GM19025 (cell line): ENCODE measurements around the gene VSX1.

Experiments used
- ATAC-seq: cut with Tn5 transposase; IDR thresholded peaks from one replicate; pipeline ENCODE4 v1.9.1; 2021; ENCODE audit warnings: mild to moderate bottlenecking, low read depth, moderate library complexity; ENCODE audit not compliant: unreplicated experiment

The VSX1 gene

DNA sequence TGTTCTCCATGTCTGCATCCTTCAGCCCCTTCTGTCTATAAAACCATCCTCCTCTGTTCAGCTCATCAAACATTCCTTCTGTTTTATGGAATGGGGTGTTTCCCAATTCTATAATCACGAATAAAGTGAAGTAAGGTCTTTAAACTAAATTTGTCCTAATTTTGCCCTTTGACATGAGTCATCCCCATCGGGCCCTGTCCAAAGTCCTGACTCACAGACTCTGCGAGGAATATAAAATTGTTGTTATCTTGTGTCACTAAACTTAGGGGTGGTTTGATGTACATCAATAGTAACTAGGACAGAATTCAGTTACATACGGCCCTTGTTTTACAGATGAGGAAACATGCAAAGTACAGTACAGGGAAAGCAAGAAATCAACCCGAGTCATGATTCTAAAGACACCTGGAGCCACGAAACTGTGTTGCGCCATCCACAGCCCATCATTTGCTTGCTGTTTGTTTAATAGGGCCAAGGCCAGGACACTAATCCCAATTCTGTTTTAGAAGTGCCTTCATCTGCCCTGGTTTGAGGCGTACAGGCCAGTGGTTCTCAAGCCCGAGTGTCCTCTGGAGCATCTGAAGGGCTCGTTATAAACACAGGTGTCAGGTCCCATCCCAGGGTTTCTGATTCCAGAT is 26.8 kb downstream of the VSX1 start:
- ATAC-seq: no peak

DNA sequence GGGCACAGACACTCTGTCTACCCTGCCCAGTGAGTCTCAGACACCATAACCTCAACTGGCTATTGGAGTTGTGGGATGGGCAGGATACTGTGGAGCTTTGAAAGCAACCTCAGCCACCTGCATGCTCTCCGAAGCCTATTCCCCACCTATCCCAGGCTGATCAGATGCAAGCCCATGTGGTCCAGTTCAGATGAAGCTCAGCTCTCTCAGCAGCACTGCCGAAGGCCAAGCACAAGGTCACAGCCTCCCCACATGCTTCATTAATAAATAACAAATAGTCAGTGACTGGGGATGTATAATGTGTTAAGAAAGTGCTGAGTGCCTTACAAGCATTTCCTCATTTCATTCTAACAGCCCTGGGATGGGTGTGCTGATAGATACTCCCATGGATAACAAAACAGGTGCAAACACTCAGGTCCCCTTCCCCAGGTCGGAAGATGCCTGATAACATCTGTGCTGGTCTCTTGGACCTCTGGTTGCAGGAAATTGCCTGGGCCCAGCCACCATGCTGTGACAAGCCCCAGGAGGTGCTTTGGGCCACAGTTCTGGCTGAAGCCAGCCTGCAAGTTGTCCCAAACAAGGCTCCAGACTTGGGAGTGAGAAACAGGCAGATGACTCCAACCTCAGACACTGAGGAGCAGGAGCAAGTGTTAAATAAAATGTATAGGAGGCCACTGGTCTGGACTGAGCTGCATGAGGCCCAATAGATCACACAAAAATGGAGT is 27.7 kb downstream of the VSX1 start:
- ATAC-seq: no peak

DNA sequence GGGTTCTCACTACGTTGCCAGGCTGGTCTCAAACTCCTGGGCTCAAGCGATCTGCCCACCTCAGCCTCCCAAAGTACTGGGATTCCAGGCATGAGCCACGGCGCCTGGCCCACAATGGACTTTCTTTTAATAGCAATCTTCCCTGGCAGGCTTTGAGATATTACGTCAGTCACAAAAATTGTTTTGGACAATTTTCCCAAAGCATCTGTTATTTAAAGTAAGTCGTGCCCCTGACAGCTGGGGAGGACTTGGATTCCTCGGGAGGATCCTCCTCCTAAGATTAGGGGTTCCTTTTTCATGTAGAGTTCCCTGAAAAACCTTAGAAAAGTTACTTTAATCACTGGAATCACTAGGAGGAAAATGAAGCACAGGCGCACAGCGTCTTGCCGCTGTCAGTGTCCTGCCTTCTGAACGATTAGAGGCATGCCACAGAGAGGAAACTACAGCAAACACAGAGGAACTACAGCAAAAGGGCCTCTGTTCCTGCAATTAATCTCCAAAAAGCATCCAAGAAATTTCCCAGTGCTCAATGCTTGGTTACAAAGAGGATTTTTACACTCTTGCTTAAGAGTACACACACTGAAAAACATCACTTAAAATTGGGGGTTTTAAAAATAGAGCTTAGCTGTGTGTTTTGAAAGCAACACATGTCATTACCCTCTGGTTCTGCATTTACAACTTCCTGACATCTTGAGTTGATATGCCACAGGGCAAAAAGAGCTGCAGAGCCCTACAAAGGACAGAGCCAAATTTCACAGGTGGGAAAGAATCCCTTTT is 28.5 kb downstream of the VSX1 start:
- no peak for ATAC-seq

DNA sequence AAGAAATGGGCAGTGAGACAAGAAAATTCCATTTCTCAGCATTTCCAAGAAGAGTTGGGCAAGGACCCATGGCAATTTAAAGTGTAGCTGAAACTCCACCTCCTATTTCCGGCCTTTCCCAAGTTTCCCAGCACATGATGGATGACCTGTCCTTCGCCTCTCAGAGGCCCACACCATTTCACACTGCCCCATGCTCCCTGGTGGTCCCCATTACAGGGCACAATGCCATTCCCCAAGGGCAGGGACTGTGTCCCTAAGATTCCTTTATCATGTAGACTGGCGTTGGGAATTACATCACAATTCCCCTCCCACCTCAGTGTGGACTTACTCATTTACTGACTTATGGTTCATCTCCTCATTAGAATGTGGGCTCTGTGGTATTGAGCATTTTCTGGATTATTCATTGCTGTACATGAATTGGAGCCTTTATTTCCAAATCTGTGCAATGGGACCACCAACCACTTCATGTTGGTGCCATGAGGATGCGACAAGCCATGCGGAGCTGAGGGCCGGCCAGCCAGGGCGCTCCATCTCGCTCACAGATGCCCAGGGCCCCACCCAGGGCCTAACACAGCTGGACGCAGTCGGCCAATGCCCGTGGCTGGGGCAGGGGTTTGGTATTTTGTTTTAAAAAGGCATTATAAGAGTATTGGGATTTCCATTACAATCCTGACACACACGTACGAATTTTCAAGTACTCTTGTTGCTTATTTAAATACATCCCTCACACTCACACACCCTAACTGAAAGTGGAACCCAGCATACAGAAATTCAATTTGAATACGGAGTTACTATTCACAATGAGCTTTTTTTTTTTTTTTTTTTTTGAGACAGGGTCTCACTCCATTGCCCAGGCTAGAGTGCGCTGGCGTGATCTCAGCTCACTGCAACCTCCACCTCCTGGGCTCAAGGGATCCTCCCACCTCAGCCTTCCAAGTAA is 29.4 kb downstream of the VSX1 start:
- no peak for ATAC-seq

DNA sequence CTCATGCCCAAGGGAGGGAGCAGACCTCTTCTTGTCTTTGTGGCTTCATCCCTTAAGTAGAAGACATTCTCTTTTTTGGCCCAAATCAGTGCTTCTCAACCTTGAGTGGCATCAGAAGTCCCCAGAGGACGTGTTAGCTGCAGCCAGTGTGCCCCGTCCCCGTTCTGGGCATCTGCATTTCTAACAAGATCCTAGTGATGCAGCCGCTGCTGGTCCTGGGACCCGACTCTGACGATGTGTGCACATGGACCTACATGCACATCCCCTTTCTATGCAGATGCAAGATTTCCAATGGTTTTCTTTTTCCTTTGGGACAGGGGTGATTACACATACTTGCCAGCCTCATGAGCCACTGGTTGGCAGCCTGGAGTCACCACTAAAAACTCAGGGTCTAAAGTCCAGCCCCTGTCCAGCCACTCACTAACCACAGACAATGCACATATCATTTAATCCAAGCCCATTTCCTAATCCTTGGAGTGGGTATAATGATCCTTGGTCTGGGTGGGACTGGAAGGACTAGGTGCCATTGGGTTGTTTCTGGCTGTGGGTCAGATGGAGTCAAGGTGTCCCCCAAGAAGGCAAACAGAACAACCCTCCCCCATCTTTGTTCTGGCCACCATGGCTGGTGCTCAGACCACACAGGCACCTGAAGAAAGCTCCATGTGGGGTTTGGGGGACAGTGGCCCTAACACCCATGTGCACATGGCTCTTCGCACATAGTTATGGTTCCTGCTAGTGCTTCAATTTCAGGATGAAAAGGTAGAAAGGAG is 30.4 kb downstream of the VSX1 start:
- ATAC-seq: no peak

DNA sequence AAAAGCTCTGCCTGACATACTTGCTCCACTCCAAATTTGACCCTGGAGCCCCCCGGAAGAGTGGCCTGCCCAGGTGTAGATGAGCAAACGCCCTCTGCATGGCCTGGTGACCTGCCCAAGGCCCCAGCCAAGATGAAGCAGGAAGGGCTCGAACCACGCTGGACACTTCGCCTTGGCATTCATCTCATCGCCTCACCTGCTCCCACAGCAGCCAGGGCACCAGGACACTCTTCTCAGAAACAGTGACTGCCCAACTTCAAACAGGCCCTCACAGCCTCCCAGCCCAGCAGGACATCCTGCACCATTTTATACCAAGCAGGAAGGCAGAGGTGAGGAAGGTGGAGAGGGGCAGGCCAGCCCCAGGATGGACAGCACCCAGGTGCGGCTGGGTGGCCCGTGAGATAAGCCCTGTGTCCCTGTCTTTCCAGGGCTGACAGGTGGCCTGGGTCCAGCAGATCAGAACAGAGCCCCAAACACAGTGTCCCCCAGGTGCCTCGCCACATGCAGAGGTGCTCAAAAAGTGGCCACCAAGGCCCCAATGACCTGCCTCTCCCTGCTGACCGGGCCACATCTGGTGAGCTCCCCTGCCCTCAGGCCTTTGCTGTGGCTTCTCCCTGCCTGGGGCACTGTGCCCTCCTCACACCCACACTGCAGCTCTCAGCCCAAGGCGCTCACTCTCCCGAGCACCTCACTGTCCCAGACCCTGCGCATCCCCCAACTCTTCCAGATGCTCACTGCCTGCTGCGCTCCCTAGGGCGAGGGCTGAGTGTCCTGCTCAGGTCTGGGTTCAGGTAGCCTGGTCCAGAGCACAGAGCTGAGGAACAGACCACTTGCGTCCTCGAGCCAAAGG is 31.2 kb downstream of the VSX1 start:
- no peak for ATAC-seq

DNA sequence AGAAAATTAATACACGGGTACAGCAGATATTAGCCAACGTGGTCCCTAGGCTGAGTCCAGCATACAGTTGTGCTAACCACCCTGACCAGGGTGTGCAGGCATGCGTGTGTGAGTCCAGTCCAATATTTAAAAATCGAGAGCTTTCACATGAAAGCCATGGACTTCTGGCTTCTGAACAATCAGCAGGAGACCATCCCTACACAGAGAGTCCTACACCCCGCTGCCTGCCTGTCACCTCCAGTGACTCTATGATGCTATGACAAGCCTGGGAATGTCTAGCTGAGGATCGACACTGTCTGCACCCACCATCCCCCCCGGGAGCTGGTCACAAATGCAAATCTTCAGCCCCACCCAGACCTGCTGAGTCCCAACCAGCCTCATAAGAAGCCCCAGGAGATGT is 31.9 kb downstream of the VSX1 start:
- ATAC-seq: no peak

DNA sequence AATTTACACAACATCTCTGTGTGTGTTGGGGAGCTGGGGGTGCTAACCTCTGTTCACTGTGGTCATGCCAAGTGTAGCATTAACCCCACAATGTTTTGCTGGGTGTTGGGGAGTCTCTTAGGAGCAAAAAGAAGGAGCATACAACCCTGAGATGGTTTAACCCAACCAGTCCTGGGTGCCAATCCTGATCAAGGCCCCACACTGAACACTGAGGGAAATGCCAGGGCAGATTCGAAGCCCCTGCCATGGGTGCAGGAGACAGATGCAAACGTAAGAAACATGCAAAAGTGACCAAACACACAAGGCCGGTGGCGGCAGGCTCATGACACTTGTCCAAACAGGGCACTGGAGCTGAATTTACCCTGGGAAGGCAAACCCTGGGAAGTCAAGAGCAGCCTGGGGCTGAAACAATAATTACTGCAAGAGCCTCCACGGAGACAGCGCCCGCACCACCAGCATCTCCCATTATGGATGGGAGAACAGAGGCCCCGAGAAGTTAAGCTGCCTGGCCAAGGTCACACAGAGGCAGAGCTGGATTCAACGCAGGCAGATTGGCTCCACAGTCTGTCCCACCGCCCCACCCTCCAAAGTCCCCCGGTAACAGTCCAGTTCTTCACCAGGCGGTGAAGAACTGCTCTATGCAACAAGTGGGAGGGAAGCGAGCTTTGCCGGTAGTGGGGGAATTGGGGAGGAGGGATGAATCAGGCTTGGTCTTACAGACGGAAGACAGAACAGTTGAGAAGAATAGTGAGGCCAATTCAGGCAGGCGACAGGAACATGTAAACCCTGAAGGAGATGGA is 32.5 kb downstream of the VSX1 start:
- no peak for ATAC-seq

DNA sequence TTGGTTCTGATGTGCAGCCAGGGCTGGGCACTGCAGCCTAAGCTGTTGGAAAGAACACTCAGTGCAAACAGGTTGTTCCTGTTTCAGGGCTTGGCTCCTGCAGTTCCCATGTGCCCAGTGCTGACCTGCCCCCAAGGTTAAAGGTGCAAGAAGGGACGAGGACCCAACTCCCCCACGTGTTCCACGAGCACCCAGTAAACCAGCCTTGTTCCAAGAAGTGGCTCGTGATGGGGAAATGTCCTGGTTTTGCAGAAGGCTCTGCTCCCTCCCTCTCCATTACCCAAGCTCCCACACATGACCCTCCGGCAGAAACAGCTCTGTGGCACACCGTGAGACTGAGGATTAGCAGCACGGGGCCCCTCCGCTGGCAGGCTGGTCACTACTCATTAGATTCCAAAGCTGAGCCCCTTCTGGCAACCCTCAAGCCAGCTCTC is 33.4 kb downstream of the VSX1 start:
- no peak for ATAC-seq

DNA sequence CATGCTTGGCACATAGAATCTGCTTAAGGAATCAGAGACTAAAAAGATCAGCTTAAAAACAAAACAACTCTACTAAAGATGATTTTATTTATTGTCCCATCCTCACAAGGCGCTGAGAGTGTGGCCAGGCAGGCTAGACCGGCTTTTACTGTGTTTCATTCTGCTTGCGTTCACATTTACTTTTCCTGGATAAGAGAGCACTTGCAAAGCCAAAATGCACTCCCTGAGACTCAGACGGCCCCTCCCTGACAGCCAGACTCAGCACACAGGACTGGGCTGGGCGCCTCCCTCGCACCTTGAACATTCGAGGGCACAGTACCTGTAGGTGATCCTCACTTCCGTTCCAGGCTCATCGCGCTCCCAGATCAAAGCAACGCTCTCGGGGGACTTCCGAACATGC is 34.2 kb downstream of the VSX1 start:
- no peak for ATAC-seq

DNA sequence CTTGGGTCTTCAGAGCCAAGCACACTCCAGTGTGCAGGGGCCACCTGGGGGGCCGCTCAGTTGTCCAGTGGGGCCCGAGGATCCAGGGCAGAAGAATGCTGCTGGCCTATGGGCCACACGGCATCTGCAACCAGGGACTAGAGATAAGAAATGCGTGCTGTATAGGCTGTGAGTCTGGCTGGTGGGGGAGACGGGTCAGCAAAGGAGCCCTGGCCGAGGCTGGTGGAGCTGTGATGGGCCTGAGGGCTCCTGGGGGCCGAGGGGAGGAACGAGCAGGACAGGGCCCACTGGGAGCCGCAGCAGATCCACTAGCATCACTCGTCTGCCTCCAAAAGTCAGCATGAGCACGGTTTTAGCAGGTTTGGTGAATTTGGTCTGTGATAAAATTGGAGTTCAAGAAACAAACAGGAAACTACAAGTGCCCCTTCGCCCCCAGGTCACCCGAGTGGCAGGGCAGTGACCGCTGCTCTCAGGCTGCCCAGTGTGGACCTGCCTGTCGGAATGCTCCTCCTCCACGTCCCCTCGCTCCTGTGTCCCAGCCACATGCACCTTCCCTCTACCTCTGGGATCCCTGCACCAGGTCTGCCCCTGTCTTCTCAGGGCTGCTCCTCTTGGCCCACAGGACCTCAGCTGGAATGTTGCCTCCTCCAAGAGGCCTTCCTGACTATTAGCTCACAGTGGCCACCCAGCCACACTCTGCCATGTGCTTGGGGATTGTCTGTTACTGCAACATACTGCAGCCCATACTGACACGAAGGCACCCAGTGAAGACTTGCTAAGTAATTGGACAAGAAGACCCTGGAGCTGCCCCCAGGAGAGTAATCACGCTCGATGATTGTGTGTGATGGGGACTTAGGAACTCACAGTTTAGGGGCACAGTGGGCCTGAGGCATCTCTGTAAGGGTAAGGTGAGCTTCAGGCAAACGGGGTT is 34.9 kb downstream of the VSX1 start:
- no peak for ATAC-seq

DNA sequence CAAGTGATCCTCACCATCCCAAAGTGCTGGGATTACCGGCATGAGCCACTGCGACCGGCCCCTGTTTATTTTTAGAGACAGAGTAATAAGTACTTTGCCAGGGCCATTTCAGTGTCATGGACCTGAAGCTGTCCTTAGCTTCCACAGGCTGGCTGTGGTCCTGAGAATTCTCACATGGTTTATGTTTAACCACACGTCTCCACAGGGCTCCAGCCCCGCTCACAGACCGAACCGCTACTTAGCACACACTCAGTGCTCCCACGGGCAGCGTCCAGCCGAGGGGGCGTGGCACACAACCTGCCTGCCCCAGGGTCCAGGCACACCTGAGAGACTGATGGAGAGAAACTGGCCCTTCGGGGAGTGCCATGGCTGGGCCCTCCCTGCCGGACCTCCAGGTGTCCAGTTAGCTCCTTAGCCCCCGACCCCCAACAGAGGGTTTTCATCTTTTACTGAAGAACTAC is 35.7 kb downstream of the VSX1 start:
- no peak for ATAC-seq

DNA sequence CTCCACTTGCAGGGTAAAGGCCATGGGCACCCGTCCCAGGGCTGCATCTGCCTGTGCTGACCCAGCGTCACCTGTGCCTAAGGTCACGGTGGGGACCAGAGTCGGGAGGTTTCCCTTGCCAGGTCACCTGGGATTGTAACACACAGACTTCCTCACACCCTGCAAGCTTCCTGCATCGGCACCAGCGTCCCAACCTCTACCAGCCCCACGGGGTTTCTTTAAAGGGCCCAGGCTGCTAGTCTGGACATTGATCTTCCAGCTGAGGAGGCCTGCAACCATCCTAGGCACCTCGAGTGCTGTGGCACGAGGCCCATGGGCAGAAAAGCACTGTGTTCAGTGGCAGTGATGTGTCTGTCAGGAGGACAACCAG is 36.6 kb downstream of the VSX1 start:
- no peak for ATAC-seq

DNA sequence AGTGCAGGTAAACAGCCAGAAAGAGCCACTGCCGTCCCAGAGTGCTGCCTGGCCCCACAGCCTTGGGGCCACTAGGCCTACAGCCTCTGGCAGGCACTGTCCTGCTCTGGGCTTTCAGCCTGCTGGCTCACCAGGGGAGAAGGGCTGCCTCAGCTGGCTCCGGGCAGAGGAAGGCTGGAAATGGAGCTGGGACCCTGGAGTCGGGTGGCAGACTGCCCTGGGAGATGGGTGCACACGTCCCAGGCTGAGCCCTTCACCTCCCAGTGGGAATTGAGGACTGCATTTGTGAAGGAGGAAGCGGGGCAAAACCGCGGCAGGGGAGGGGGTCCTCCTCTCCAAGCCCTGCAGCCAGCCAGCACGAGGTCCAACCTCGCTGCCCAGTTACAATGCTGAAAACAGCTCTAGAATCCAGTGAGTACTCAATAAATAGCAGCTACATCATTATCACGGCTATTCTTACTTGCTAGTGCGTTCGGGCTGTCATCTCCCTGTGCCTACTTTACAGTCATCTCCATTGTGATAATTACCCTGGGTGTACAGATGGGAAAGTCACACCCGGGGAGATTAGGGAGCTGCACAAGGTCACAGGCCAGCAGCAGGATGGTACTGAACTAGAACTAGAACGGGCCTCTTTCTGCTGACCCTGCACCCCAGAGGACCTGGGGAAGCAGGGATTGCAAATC is 37.1 kb downstream of the VSX1 start:
- ATAC-seq: no peak

DNA sequence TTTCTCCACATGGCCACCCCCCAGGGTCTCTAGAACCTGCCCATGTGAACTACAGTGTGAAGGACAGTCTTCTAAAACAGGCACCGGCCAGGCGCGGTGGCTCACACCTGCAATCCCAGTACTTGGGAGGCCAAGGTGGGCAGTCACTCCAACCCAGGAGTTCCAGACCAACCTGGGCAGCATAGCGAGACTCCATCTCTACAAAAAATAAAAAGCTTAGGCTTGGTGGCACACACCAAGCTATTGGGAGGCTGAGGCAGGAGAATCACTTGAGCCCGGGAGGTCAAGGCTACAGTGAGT is 37.7 kb downstream of the VSX1 start:
- ATAC-seq: no peak

DNA sequence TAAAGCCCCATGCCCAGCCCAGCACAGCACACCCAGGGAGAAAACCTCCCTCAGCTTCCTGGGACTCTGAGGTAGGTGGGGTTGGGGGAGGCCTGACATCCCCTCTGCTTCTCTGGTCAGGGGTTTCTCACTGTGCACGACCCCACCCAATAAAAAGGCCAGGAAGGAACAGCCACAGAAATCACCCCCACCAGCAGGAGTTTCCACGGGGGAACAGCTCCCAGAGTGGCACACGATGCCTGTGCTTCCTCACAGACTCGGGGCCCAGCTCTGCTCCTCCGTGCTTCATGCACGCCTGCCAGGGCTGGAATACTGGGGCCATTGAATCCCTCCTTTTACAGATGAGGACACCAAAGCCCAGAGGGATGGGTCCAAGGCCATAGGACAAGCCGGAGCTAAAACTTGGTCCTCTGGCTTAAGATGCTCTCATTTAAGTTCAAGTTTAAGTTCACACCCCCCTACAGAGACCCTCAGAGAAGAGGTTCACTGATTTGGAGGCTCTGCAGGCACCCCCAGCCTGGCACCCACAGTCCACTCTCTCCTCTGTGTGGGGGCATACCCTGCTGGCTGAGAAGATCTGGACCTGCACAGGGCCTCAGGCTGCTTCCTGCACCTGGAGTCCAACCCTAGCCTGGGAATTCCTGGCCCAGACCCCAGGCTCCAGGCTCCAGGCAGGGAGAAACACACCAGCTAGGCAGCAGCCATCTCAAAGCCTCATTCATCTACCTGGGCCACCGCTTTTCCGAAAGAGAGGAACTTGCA is 38.3 kb downstream of the VSX1 start:
- no peak for ATAC-seq
